Stimulated activated CD4-positive, alpha-beta T cell treated with anti-CD3 and anti-CD28 coated beads, Interleukin-12 subunit alpha, Interleukin-12 subunit beta, amount 100 ng/mL, for 24 hours (primary cell): Measurements from ENCODE around the gene RPS6KA3.
"Not testable (repeated sequence)": the region's sequence is repeated elsewhere in the genome, so short reads cannot be mapped to it uniquely, and the experiment has no call there.

ENCODE experiments used
- DNase-seq, 2 experiments: peaks; one replicate each; pipeline ENCODE4 v3.0.0-alpha.2; 2020; ENCODE audit warnings: low read depth in 2 of 2

Gene RPS6KA3

DNA sequence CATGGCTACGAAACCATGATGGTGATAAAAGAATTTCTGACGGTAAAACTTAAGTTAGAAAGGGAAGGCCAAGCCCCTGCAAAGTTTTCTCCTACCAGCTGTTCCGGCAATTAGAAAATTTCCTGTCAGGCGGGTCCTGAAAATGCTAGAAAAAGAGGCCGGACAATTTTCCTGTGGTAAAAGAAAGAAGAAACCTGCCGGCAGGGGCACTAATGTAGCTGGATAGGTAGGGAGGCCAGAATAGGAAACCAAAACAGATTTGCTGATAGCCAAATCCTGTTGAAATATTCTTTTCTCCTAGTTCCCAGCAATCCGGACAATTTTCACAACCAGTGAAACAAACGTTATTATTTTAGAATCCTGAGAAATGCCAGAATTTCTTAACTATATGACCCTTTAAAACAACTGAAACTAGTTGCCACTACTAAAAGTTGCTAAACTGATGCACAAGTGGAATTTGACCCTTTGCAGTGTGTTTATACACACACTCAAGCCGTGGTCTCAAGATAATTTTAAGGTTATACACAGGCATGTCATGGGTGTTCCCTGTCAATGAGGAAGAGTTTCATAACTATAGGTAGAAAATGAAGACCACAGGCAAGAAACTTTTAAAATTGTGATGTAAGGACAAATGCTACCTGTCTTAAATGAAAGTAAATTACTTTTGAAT lies 47.7 kb downstream of the RPS6KA3 start:
- DNase-seq, result no peak

DNA sequence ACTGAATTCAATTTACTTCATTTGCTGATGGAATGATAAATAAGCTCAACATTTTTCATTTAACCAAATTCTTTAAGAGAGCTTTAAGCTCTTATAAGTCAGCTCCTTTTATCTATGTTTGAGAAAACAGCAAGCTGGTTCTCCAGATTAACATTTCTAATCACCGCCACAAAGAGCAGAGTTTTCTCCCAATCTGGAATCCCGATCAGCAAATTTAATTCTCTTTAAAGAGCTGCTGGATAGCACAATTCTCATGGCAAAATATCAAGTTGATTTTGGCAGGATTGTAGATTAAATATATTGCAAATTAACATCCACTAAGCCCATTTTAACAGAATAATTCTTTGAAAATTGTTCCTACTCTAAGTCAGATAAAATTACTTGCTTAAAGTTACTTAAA lies 48.8 kb downstream of the RPS6KA3 start:
- DNase-seq, result no peak

- no peak for DNase-seq
These were observed 49.4 kb downstream of the RPS6KA3 start for GRCh38 chrX:20217271-20217670.

- DNase-seq, result no peak
These were observed 51.1 kb downstream of the RPS6KA3 start for GRCh38 chrX:20215565-20215964.

- DNase-seq, result no peak
These were observed 54.1 kb downstream of the RPS6KA3 start for GRCh38 chrX:20212486-20213089.

- DNase-seq, result no peak
These were observed 55.4 kb downstream of the RPS6KA3 start for GRCh38 chrX:20211261-20211786.

DNA sequence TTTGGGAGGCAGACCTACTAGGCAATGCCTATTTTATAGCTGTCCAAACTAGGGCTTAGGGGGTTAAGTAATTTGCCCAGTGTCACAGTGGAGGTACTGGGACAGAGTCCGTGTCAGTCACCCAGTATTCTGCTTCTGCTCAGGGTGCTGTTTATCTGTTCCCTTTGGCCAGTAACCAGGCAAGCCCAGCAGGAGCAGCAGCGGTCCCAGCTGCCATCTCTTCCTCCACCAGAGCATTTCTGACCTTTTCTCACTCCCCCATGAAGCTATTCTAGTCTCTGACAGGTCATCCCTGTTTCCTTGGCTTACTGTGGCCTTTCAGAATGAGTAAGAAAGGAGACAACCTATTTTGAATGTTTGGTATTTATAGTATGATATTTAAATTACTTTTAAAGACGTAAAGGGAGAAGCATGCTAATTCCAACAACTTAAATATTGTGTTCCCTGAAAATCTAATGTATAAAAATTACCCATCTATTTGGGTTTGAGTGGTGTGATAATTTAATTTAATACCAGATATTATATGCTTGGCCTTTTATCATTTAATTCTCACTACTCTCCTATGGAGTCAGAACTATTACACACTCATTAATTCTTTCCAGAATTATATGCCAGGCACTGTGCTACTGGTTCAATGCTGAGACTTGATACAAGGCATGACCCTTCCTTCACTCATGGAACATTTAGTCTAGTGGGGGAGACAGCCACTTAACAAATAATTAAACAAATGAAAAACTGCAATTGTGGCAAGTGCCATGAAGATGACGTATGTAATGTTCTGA lies 60.6 kb downstream of the RPS6KA3 start:
- no peak for DNase-seq

DNA sequence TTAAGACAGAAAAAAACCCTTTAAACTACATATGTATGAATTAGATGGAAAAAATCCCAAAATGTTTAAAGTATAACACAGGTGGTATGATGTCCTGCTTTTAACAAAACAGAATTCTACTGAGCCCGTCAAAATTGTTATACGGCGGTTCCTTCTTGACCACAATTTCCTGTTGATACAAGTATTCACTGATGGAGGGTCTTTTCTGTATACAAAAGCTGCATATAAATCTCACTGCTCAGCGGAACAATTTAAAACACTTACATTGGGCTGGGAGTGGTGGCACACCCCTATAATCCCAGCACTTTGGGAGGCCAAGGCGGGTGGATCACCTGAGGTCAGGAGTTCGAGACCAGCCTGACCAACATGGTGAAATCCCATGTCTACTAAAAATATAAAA lies 62.4 kb downstream of the RPS6KA3 start:
- DNase-seq, result no peak

GRCh38 chrX:20197641-20198210 lies 69.0 kb downstream of the RPS6KA3 start:
- no peak for DNase-seq

DNA sequence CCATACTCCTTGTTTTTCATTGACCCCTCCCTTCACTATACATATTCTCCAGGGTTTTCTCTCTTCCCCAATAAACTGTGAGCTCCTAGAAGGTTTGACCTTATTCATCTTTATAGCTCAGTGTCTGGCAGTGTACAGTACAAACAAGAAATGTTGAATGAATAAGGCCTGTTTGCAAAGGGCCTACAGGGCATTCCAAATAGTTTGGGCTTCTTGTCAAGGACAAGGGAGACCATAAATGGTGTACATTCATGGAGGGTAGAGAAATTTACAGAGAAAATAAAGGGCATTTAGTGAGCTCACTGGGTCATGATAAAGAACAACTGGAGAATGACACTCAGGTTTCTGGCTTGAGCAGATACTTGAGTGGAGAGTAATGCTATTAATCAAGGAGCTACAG lies 77.5 kb downstream of the RPS6KA3 start:
- no peak for DNase-seq

DNA sequence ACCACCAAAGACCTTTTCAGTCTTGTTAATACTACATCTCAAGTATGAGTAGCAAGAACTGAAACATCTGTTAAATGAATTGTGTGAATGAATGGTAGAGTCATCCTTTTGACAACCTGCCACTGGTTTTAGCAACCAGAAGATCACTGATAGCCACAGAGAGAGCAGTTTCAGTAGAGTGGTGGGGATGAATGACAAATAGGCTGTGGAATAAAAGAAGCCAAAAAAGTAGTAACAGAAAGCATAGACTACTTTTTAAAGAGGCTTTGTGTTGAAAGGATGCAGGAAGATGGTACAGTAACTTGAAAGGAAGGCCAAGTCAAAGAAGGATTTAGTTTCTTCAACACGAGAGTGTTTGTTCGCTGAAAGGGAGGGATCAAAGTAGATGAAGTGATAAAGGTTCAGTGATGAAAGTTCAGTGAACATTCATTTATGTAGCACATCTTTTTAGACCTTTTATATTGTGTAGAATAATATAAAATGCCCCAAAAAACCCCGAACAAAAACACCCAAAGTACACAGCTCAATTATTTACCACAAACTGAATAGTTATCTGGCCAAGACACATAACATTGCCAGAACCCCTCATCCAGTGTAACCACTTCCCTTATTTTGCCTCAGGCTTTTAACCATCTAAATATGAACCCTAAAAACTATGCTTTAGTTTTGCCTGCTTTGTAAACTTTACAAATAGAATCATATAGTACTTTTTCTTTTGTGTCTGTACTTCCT lies 84.9 kb downstream of the RPS6KA3 start:
- DNase-seq, result no peak

DNA sequence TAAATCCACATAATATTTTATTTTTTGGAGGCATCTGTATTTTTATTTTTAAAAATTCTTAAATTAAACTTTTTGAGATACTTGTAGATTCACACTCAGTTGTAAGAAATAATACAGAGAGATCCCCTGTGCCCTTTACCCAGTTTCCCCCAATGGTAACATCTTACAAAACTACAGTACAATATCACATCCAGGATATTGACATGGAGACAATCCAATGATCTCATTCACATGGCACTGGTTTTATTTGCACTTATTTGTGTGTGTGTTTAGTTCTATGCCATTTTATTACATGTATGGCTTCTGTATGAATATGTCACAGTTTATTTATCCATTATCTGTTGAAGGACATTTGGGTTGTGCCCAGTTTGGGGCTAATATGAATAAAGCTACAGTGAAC lies 89.6 kb downstream of the RPS6KA3 start:
- DNase-seq, result no peak

DNA sequence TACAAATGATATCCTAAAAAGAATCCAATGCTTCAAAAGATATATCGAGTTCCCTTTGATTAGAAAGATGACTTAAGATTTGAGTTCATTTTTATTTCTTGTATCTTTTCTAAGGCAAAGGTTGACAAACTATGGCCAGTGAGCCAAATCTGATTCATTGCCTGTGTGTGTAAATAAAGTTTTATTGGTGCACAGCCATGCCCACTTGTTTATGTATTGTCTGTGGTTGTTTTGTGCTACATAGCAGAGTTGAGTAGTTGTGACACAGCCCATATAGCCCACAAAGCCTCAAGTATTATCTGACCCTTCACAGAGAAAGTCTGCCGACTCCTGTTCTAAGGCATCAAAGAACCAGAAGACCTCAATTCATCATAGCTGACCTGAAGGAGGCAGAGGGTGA lies 92.9 kb downstream of the RPS6KA3 start:
- no peak for DNase-seq

GRCh38 chrX:20173313-20173712 lies 93.4 kb downstream of the RPS6KA3 start:
- no peak for DNase-seq

DNA sequence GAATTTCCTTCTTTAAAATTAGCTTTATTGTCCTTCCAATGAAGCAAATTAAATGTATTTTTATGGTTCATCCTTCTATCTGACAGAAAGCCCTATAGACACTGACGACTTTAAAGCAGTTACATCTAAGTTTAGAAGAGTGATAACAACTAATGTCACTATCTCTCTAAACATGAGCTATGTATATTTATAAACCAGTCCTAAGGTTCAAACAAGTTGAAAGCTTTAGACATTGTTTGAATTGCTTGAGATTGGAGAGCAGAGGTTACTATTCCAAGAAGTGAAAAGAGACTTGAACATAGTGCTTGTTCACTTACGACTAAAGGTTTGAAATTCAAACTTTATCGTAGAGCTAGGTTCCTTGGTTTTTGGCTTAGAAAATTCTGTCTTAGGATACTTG lies 94.8 kb downstream of the RPS6KA3 start:
- no peak for DNase-seq

- DNase-seq, result not testable (repeated sequence)
These were observed 104.2 kb downstream of the RPS6KA3 start for GRCh38 chrX:20162516-20162915.

DNA sequence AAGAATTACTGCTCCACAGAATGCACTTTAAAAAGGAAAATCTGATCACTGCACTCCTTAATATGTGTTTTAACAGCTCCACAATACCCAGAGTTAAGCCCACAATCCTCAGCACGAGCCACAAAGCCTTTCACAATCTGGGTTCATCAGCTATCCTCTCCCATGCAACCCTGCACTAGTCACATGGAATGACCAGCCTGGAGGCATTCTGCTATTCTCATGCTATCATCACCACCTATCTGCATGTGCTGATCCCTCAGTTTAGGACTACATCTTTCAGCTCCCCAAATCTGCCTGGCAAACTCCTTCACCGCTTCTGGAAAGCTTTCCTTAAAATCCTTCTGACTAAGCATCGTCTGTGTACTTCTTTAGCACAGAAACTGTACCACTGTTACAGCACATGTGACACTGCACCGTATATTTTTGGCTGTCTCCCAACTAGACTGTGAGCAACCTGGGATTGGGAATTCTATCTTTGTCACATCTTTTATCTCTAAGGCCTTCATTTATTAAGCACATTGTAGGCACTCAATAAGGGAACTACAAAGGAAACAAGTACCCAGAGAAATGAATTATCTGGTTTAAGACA lies 106.8 kb downstream of the RPS6KA3 start:
- DNase-seq, result no peak

GRCh38 chrX:20151689-20152088 lies 115.0 kb downstream of the RPS6KA3 start:
- no peak for DNase-seq

- no peak for DNase-seq
These were observed 117.4 kb downstream of the RPS6KA3 start for GRCh38 chrX:20149326-20149725.

- DNase-seq, result no peak
These were observed 119.1 kb downstream of the RPS6KA3 start for GRCh38 chrX:20147561-20147960.

DNA sequence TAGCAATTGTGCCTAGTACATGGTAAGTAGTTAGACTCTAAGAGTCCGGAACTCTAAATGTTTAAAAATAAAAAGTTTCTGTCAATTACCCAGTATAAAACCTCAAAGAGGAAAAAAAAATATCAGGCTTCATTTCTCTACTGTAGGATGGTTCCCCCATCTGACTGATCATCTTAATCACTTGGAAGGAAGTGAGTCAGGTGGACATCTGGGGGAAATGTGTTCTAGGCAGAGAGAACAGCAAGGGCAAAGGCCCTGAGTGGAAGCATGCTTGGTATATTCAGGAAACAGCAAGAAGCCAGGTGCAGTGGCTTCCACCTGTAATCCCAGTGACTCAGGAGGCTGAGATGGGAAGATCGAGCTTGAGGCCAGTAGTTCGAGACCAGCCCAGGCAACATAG lies 122.2 kb downstream of the RPS6KA3 start:
- DNase-seq, result no peak
